NCI-H2171 (cell line): ENCODE data around the gene AGMAT.

Experiments used
- DNase-seq: peaks from one replicate; lab custom pipeline; 2025; lab: John Stamatoyannopoulos, UW

Gene AGMAT

GRCh38 chr1:15584489-15585363, at the start of gene AGMAT:
Gene AGMAT, minus strand, starts transcription at chr1:15585051. Its CDS starts 84 bp downstream, at chr1:15584967.
- no peak for DNase-seq

GRCh38 chr1:15633756-15634420, 49.0 kb upstream of the AGMAT start:
- no peak for DNase-seq

- DNase-seq, result no peak
Observed at GRCh38 chr1:15628003-15628402, 43.2 kb upstream of the AGMAT start.

GRCh38 chr1:15627343-15627988, 42.6 kb upstream of the AGMAT start:
- DNase-seq, result no peak

- DNase-seq, result no peak
Observed at GRCh38 chr1:15626269-15626950, 41.6 kb upstream of the AGMAT start.

GRCh38 chr1:15625056-15625917, 40.4 kb upstream of the AGMAT start:
- DNase-seq, result no peak

GRCh38 chr1:15624133-15624714, 39.4 kb upstream of the AGMAT start:
- DNase-seq, result no peak

- DNase-seq, result no peak
Observed at GRCh38 chr1:15623435-15623834, 38.6 kb upstream of the AGMAT start.

- DNase-seq, result no peak
Observed at GRCh38 chr1:15622712-15623373, 38.0 kb upstream of the AGMAT start.

- DNase-seq, result no peak
Observed at GRCh38 chr1:15621975-15622374, 37.1 kb upstream of the AGMAT start.

- no peak for DNase-seq
Observed at GRCh38 chr1:15620902-15621682, 36.2 kb upstream of the AGMAT start.

GRCh38 chr1:15620155-15620545, 35.3 kb upstream of the AGMAT start:
- DNase-seq, result no peak

GRCh38 chr1:15618655-15619525, 34.0 kb upstream of the AGMAT start:
- no peak for DNase-seq

- no peak for DNase-seq
Observed at GRCh38 chr1:15618077-15618654, 33.3 kb upstream of the AGMAT start.

GRCh38 chr1:15617173-15618076, 32.6 kb upstream of the AGMAT start, which contains the start of gene DDI2:
Gene DDI2, plus strand, starts transcription at chr1:15617458. Its CDS starts 213 bp downstream, at chr1:15617671.
- DNase-seq, result peak; percentile 97

- DNase-seq, result no peak
Observed at GRCh38 chr1:15616373-15617172, 31.7 kb upstream of the AGMAT start.
